ENCODE data around the gene ADGRL3.

ADGRL3 gene

DNA sequence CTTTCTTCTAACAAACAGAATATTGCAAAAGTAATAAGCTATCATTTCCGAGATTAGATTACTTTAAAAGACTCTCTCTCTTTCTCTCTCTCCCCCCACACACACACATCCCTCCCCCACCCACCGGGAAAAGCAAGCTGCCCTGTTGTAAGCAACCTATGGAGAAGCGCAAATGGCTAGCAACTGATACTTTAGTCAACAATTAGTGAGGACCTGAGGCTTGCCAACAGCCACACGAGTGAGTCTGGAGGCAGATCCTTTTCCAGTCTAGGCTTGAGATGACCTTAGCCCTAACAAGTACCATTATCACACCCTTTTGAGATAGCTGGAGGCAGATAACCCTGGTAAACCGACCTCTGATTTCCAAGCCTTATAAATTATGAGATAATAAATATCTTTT lies 19.7 kb upstream of the ADGRL3 start:
- TF ChIP-seq CTCF (IDR thresholded peaks at IDR 0.05; ENCODE audit: low read depth, low read length, missing control alignments), result no peak
- no peak for DNase-seq (ENCODE audit: extremely low read depth, low read depth)
- no peak overlapping the region for H3K4me3 ChIP-seq (replicated peaks; ENCODE audit: low read depth, low read length)

DNA sequence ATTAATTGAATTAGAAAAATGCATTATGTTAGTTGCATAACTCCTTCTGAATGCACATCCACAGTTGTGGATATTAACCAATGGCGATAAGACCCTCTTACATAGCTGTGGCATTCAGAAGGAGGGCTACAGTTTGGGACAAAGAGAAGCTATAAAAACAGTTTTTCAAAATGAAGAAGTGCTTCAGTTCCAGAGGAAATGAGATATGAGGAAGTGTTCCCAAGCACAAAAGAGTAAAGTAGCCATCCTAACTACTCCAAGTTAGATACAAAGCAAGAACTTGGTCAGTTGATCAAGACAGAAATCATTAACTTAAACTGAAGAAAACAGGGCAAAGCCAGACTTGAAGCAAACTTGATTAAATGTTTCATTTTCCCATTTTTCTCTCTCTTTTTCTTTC lies 17.2 kb upstream of the ADGRL3 start:
- DNase-seq (ENCODE audit: extremely low read depth, low read depth), result no peak
- TF ChIP-seq CTCF (IDR thresholded peaks at IDR 0.05; ENCODE audit: low read depth, low read length, missing control alignments), result no peak
- no peak overlapping the region for H3K4me3 ChIP-seq (replicated peaks; ENCODE audit: low read depth, low read length)

DNA sequence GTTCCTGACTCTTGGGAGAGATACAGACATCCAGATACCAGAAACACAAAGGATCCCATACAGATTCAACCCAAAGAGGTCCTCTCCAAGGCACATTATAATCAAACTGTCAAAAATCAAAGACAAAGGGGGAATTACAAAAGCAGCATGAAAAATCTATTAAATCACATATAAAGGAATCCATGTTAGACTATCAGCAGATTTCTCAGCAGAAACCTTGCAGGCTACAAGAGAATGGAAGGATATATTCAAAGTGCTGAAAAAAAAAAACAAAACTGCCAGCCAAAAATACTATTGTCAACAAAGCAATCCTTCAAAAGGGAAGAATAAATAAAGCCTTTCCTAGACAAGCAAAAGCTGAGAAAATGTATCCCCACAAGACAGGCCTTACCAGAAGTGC lies 14.8 kb upstream of the ADGRL3 start:
- no peak overlapping the region for H3K4me3 ChIP-seq (replicated peaks; ENCODE audit: low read depth, low read length)
- DNase-seq (ENCODE audit: extremely low read depth, low read depth), result no peak
- TF ChIP-seq CTCF (IDR thresholded peaks at IDR 0.05; ENCODE audit: low read depth, low read length, missing control alignments), result no peak

GRCh38 chr4:61192392-61192791 lies 7.7 kb upstream of the ADGRL3 start:
- no peak overlapping the region for H3K4me3 ChIP-seq (replicated peaks; ENCODE audit: low read depth, low read length)

GRCh38 chr4:61193863-61194262 lies 6.3 kb upstream of the ADGRL3 start:
- no peak for DNase-seq (ENCODE audit: extremely low read depth, low read depth)
- no peak for TF ChIP-seq CTCF (IDR thresholded peaks at IDR 0.05; ENCODE audit: low read depth, low read length, missing control alignments)
- no peak overlapping the region for H3K4me3 ChIP-seq (replicated peaks; ENCODE audit: low read depth, low read length)

More at GRCh38 chr4:61192392-61192791, 7.7 kb upstream of the ADGRL3 start:
- no peak for DNase-seq (ENCODE audit: extremely low read depth, low read depth)
- no peak for TF ChIP-seq CTCF (IDR thresholded peaks at IDR 0.05; ENCODE audit: low read depth, low read length, missing control alignments)

DNA sequence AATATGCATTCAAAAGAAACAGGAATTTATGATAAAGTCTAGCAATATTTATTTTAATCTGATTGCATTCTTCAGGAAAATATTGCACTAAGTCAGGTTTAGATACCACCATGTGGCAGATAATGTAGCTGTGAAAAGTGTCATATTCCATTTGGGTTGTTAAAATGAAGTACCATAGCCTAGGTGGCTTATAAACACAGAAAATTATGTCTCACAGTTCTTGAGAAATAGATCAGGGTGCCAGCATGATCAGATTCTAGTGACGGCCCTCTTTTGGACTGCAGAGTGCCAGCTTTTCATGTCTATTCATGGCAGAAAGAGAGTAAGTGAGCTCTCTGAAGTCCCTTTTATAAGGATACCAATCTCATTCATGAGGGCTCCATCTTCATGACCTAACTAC lies 5.6 kb upstream of the ADGRL3 start:
- TF ChIP-seq CTCF (IDR thresholded peaks at IDR 0.05; ENCODE audit: low read depth, low read length, missing control alignments), result no peak
- H3K4me3 ChIP-seq (replicated peaks; ENCODE audit: low read depth, low read length), result no peak overlapping the region
- no peak for DNase-seq (ENCODE audit: extremely low read depth, low read depth)

DNA sequence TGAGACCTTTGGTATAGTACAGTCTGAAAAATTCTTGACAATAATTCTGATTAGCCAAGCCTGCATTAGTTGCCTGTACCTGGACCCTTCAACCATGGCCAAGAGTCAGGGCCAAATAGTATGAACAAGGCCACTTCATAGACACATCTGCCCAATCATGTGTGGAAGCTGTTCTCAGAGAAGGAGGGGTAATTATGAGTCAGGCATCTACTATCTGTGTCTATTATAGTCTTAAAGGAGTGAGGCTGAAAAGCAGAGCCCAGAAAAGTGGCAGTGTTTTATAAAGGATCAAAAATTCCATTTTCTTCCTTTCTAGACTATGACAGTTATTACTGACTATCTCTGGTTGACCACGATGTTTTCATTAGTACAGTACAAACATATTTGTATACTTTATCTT lies 5.0 kb upstream of the ADGRL3 start:
- no peak for DNase-seq (ENCODE audit: extremely low read depth, low read depth)
- H3K4me3 ChIP-seq (replicated peaks; ENCODE audit: low read depth, low read length), result no peak overlapping the region
- no peak for TF ChIP-seq CTCF (IDR thresholded peaks at IDR 0.05; ENCODE audit: low read depth, low read length, missing control alignments)
